GM12872 (cell line): ENCODE results near the gene ENO4.

ENCODE experiments used
- CTCF ChIP-seq: IDR thresholded peaks from 3 replicates; pipeline ENCODE4 v1.5.1; 2011; ENCODE audit warnings: low read depth, mild to moderate bottlenecking, low read length, moderate library complexity; ENCODE audit not compliant: insufficient read depth

ENO4 gene

GRCh38 chr10:116880716-116881482 is 31.6 kb downstream of the ENO4 start:
- no peak for TF ChIP-seq CTCF

GRCh38 chr10:116882639-116883038 is 33.3 kb downstream of the ENO4 start:
- TF ChIP-seq CTCF = no peak

- no peak for TF ChIP-seq CTCF
These were observed 37.5 kb downstream of the ENO4 start for GRCh38 chr10:116886772-116887171.

GRCh38 chr10:116888380-116889055 is 39.2 kb downstream of the ENO4 start:
- TF ChIP-seq CTCF = no peak

GRCh38 chr10:116889066-116889465 is 39.8 kb downstream of the ENO4 start:
- no peak for TF ChIP-seq CTCF

GRCh38 chr10:116891208-116891607 is 41.9 kb downstream of the ENO4 start:
- TF ChIP-seq CTCF = no peak

GRCh38 chr10:116892907-116893685 is 43.8 kb downstream of the ENO4 start:
- no peak for TF ChIP-seq CTCF
